H9 (cell line): ENCODE results near the gene COA1. TPM values are rescaled to one million over a fixed set of nuclear protein-coding genes. Genes with fewer than 3 reads are reported as not detected.

Experiments used
- DNase-seq: peaks from one replicate; pipeline ENCODE4 v3.0.0-alpha.2; 2017
- H2AFZ ChIP-seq: one replicate; pipeline ENCODE4 v1.6.1; 2013; ENCODE audit warnings: mild to moderate bottlenecking, low read length, control low read depth, moderate library complexity
- H2AK5ac ChIP-seq: 2 replicates; pipeline ENCODE4 v1.6.1; 2013; ENCODE audit warnings: low read length, control low read depth, mixed read lengths; ENCODE audit not compliant: insufficient read length
- H2BK120ac ChIP-seq: one replicate; pipeline ENCODE4 v1.6.1; 2013; ENCODE audit warnings: low read depth, mild to moderate bottlenecking, low read length, control low read depth, inconsistent platforms; ENCODE audit not compliant: poor library complexity, severe bottlenecking
- H2BK12ac ChIP-seq: 2 replicates; pipeline ENCODE4 v1.6.1; 2013; ENCODE audit warnings: low read length, control low read depth, mixed read lengths, low read depth; ENCODE audit not compliant: insufficient read length
- H2BK15ac ChIP-seq: 2 replicates; pipeline ENCODE4 v1.6.1; 2013; ENCODE audit warnings: low read depth, low read length, control low read depth
- H2BK20ac ChIP-seq: one replicate; pipeline ENCODE4 v1.6.1; 2013; ENCODE audit warnings: low read depth, mild to moderate bottlenecking, low read length, control low read depth, inconsistent platforms; ENCODE audit not compliant: poor library complexity, severe bottlenecking
- H2BK5ac ChIP-seq: 2 replicates; pipeline ENCODE4 v1.6.1; 2013; ENCODE audit warnings: low read length, control low read depth, mixed read lengths; ENCODE audit not compliant: insufficient read length
- H3K14ac ChIP-seq: 2 replicates; pipeline ENCODE4 v1.6.1; 2013; ENCODE audit warnings: low read length, control low read depth; ENCODE audit not compliant: insufficient read depth
- H3K18ac ChIP-seq: 2 replicates; pipeline ENCODE4 v1.6.1; 2013; ENCODE audit warnings: low read depth, mild to moderate bottlenecking, mixed read lengths, low read length, control low read depth; ENCODE audit not compliant: insufficient read length
- H3K23ac ChIP-seq: 2 replicates; pipeline ENCODE4 v1.6.1; 2013; ENCODE audit warnings: low read length, control low read depth, mixed read lengths, low read depth; ENCODE audit not compliant: insufficient read length
- H3K23me2 ChIP-seq: 2 replicates; pipeline ENCODE4 v1.6.1; 2013; ENCODE audit warnings: low read depth, mild to moderate bottlenecking, mixed read lengths, low read length, control low read depth; ENCODE audit not compliant: insufficient read length, poor library complexity, severe bottlenecking
- H3K27ac ChIP-seq: 2 replicates; pipeline ENCODE4 v1.5.1; 2013; ENCODE audit warnings: low read length, control low read depth, mixed read lengths, low read depth; ENCODE audit not compliant: insufficient read length
- H3K27me3 ChIP-seq: 2 replicates; pipeline ENCODE4 v1.6.1; 2013; ENCODE audit warnings: low read length, control low read depth, inconsistent platforms; ENCODE audit not compliant: insufficient read depth
- H3K4ac ChIP-seq: 2 replicates; pipeline ENCODE4 v1.6.1; 2013; ENCODE audit warnings: low read depth, mild to moderate bottlenecking, control low read depth, inconsistent platforms, low read length, moderate library complexity
- H3K4me1 ChIP-seq: 2 replicates; pipeline ENCODE4 v1.6.1; 2013; ENCODE audit warnings: low read length, control low read depth, inconsistent platforms; ENCODE audit not compliant: insufficient read depth
- H3K4me2 ChIP-seq: 2 replicates; pipeline ENCODE4 v1.6.1; 2013; ENCODE audit warnings: low read length, control low read depth, mixed read lengths; ENCODE audit not compliant: insufficient read length, insufficient read depth
- H3K56ac ChIP-seq: 2 replicates; pipeline ENCODE4 v1.6.1; 2013; ENCODE audit warnings: low read depth, mild to moderate bottlenecking, mixed read lengths, low read length, control low read depth; ENCODE audit not compliant: insufficient read length
- H3K79me1 ChIP-seq: 2 replicates; pipeline ENCODE4 v1.6.1; 2013; ENCODE audit warnings: low read depth, mild to moderate bottlenecking, moderate library complexity, low read length, control low read depth, inconsistent platforms; ENCODE audit not compliant: insufficient read depth, poor library complexity, severe bottlenecking
- H3K79me2 ChIP-seq: 2 replicates; pipeline ENCODE4 v1.6.1; 2013; ENCODE audit warnings: low read length, control low read depth, inconsistent platforms; ENCODE audit not compliant: insufficient read depth
- H3K9ac ChIP-seq: 2 replicates; pipeline ENCODE4 v1.6.1; 2013; ENCODE audit warnings: low read length, control low read depth, mixed read lengths; ENCODE audit not compliant: insufficient read length; ENCODE audit errors: extremely low read depth
- H3K9me3 ChIP-seq: one replicate; pipeline ENCODE4 v1.6.1; 2013; ENCODE audit warnings: low read depth, low read length, inconsistent platforms; ENCODE audit not compliant: control insufficient read depth
- H3T11ph ChIP-seq: one replicate; pipeline ENCODE4 v1.6.1; 2013; ENCODE audit warnings: mild to moderate bottlenecking, low read length, control low read depth, inconsistent platforms
- H4K20me1 ChIP-seq: one replicate; pipeline ENCODE4 v1.6.1; 2013; ENCODE audit not compliant: control insufficient read depth, insufficient read length, insufficient read depth
- H4K5ac ChIP-seq: 2 replicates; pipeline ENCODE4 v1.6.1; 2013; ENCODE audit warnings: low read depth, mild to moderate bottlenecking, mixed read lengths, low read length, control low read depth; ENCODE audit not compliant: insufficient read length
- H4K8ac ChIP-seq: replicated peaks from 2 replicates; pipeline ENCODE4 v1.6.1; 2013; ENCODE audit warnings: low read length, control low read depth, mixed read lengths, low read depth; ENCODE audit not compliant: insufficient read length
- H4K91ac ChIP-seq: 2 replicates; pipeline ENCODE4 v1.6.1; 2013; ENCODE audit warnings: low read depth, mild to moderate bottlenecking, moderate library complexity, mixed read lengths, low read length, control low read depth; ENCODE audit not compliant: insufficient read length
- H3K27ac Mint-ChIP-seq, 3 experiments: 2 replicates in 2 of 3; 3 replicates in 1 of 3; pipeline ENCODE4 v1.8.0; 2020 to 2021; ENCODE audit warnings: mixed read lengths in 3 of 3, mild to moderate bottlenecking in 1 of 3, moderate library complexity in 1 of 3
- H3K27me3 Mint-ChIP-seq: 2 replicates; pipeline ENCODE4 v1.8.0; 2021; ENCODE audit warnings: low read depth, mild to moderate bottlenecking, moderate library complexity, mixed read lengths
- H3K36me3 Mint-ChIP-seq, 3 experiments: 2 replicates in 2 of 3; 3 replicates in 1 of 3; pipeline ENCODE4 v1.8.0; 2020 to 2021; ENCODE audit warnings: low read depth in 3 of 3, mixed read lengths in 3 of 3; ENCODE audit not compliant: insufficient read depth in 1 of 3
- H3K4me1 Mint-ChIP-seq, 2 experiments: 2 replicates each; pipeline ENCODE4 v1.8.0; 2020; ENCODE audit warnings: mixed read lengths in 2 of 2
- H3K4me3 Mint-ChIP-seq, 2 experiments: 2 replicates in 1 of 2; 3 replicates in 1 of 2; pipeline ENCODE4 v1.8.0; 2020 to 2021; ENCODE audit warnings: mild to moderate bottlenecking in 2 of 2, mixed read lengths in 2 of 2, moderate library complexity in 1 of 2
- H3K9me3 Mint-ChIP-seq, 2 experiments: 2 replicates in 1 of 2; 3 replicates in 1 of 2; pipeline ENCODE4 v1.8.0; 2020; ENCODE audit warnings: mild to moderate bottlenecking in 2 of 2, mixed read lengths in 2 of 2, moderate library complexity in 1 of 2
- WGBS: extraction: QIAGEN DNeasy Blood & Tissue Kit; methylation state at CpG from one replicate; pipeline ENCODE4 v1.1.7; 2013; ENCODE audit warnings: missing lambda C conversion rate, low lambda C conversion rate, mixed read lengths; ENCODE audit not compliant: insufficient read length; ENCODE audit errors: extremely low coverage; 5-methylcytosine and 5-hydroxymethylcytosine counted together
- total RNA-seq: library from RNA; stranded (reverse); gene quantifications from 2 replicates; pipeline ENCODE4 v1.2.1, GENCODE V29; 2021
- TF ChIP-seq, protein P1 (sequence below): fragments of 200-600 bp; sonication (generic); conservative IDR thresholded peaks from 3 replicates; pipeline ENCODE4 v1.8.0; 2021; ENCODE audit warnings: antibody characterized with exemption, mild to moderate bottlenecking

COA1 gene
- total RNA-seq, 1 experiment from 2014 or later, result 138 TPM

DNA sequence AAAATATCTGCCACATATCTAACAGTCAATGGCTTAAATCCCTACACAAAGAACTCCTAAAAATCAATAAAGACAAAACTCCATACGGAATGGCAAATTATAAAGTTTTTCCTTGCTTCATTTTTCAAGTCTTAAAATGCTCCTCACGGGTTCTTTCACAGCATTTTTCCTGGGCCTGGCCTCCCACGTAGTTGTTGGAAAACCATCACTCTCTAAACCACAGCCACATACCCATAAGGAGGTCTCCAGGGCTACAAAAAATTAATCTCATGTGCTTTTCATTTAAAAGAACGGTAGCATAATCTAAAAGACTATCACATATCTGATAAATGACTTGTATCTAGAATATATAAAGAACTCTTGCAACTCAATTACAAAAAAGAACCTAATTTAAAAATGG lies 2.9 kb downstream of the COA1 start:
- no peak overlapping the region for H2BK15ac ChIP-seq
- no peak overlapping the region for H3K23ac ChIP-seq
- WGBS, result no CpG with 5 or more reads among the region's 4 CpGs
- no peak overlapping the region for H3K4me3 Mint-ChIP-seq
- peaks cover 0 to 14% (median 4%) of the 10 kb centered on the region in 3 experiments; a peak in 6 of 7 replicates for H3K36me3 Mint-ChIP-seq
- no peak overlapping the region for H4K91ac ChIP-seq
- no peak overlapping the region for H4K5ac ChIP-seq
- H4K20me1 ChIP-seq, result no peaks in the 10 kb centered on the region
- H3T11ph ChIP-seq, result no peak overlapping the region
- peaks cover 4% of the 10 kb centered on the region for H3K79me1 ChIP-seq
- no peak overlapping the region for H2BK120ac ChIP-seq
- H3K27ac Mint-ChIP-seq, result no peak overlapping the region
- H3K4me2 ChIP-seq, result no peak overlapping the region
- H3K18ac ChIP-seq, result no peak overlapping the region
- no peak overlapping the region for H3K27ac ChIP-seq
- no peak overlapping the region for H3K9ac ChIP-seq
- H3K27me3 ChIP-seq, result no peaks in the 10 kb centered on the region
- H3K4me1 Mint-ChIP-seq, result peaks cover 25 to 26% of the 10 kb centered on the region in 2 experiments
- no peaks in the 10 kb centered on the region for H3K4me1 ChIP-seq
- no peak for DNase-seq
- no peaks in the 10 kb centered on the region for H3K27me3 Mint-ChIP-seq
- H3K9me3 Mint-ChIP-seq, result no peaks in the 10 kb centered on the region
- no peaks in the 10 kb centered on the region for H3K9me3 ChIP-seq
- H4K8ac ChIP-seq, result no peak overlapping the region
- no peak overlapping the region for H2BK5ac ChIP-seq
- H3K56ac ChIP-seq, result no peak overlapping the region
- peaks cover 41% of the 10 kb centered on the region; the same call in 1 of the 2 replicates for H3K79me2 ChIP-seq
- no peak overlapping the region for H3K4ac ChIP-seq
- no peak overlapping the region for H2BK20ac ChIP-seq
- H2AK5ac ChIP-seq, result no peak overlapping the region
- no peak overlapping the region for H2AFZ ChIP-seq
- TF ChIP-seq, protein P1, sequence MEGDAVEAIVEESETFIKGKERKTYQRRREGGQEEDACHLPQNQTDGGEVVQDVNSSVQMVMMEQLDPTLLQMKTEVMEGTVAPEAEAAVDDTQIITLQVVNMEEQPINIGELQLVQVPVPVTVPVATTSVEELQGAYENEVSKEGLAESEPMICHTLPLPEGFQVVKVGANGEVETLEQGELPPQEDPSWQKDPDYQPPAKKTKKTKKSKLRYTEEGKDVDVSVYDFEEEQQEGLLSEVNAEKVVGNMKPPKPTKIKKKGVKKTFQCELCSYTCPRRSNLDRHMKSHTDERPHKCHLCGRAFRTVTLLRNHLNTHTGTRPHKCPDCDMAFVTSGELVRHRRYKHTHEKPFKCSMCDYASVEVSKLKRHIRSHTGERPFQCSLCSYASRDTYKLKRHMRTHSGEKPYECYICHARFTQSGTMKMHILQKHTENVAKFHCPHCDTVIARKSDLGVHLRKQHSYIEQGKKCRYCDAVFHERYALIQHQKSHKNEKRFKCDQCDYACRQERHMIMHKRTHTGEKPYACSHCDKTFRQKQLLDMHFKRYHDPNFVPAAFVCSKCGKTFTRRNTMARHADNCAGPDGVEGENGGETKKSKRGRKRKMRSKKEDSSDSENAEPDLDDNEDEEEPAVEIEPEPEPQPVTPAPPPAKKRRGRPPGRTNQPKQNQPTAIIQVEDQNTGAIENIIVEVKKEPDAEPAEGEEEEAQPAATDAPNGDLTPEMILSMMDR, result no peak
- H3K14ac ChIP-seq, result no peak overlapping the region
- H2BK12ac ChIP-seq, result no peak overlapping the region
- H3K23me2 ChIP-seq, result no peaks in the 10 kb centered on the region
